ENCODE data around the gene AUH. TPM values are rescaled to one million over a fixed set of nuclear protein-coding genes. Genes with fewer than 3 reads are reported as not detected.

The AUH gene
- total RNA-seq, 1 experiment from 2014 or later = 21.7 TPM

- Histone ChIP-seq H3K79me2 (ENCODE audit: insufficient read depth, low read length) (no peaks in the 10 kb centered on the region), H3T11ph (ENCODE audit: low read length) (no peak overlapping the region), H3K79me1 (ENCODE audit: insufficient read depth, low read depth, low read length, poor library complexity, severe bottlenecking) (no peaks in the 10 kb centered on the region), H2BK120ac (ENCODE audit: low read depth, low read length, poor library complexity, severe bottlenecking) (no peak overlapping the region), H3K4me2 (ENCODE audit: insufficient read depth, insufficient read length, low read length) (no peak overlapping the region), H2BK5ac (ENCODE audit: insufficient read length, low read length) (no peak overlapping the region), H3K4ac (ENCODE audit: low read depth, low read length) (no peak overlapping the region), H2AFZ (ENCODE audit: low read length) (no peak overlapping the region), H2AK5ac (ENCODE audit: insufficient read length, low read length) (no peak overlapping the region), H4K8ac (replicated peaks; ENCODE audit: insufficient read length, low read depth, low read length) (no peak overlapping the region), H4K91ac (ENCODE audit: insufficient read length, low read depth, low read length) (no peak overlapping the region), H3K23me2 (ENCODE audit: insufficient read length, low read depth, low read length, poor library complexity, severe bottlenecking) (no peaks in the 10 kb centered on the region), H2BK20ac (ENCODE audit: low read depth, low read length, poor library complexity, severe bottlenecking) (no peak overlapping the region), H2BK15ac (ENCODE audit: low read depth, low read length) (no peak overlapping the region), H3K18ac (ENCODE audit: insufficient read length, low read depth, low read length) (no peak overlapping the region), H3K56ac (ENCODE audit: insufficient read length, low read depth, low read length) (no peak overlapping the region), H3K9me3 (ENCODE audit: control insufficient read depth, low read depth, low read length) (no peaks in the 10 kb centered on the region), H2BK12ac (ENCODE audit: insufficient read length, low read depth, low read length) (no peak overlapping the region), H4K5ac (ENCODE audit: insufficient read length, low read depth, low read length) (peak overlapping the region; percentile 24), H3K14ac (ENCODE audit: insufficient read depth, low read length) (no peak overlapping the region), H3K27ac (ENCODE audit: insufficient read length, low read depth, low read length) (no peak overlapping the region), H3K9ac (ENCODE audit: extremely low read depth, insufficient read length, low read length) (no peak overlapping the region), H3K4me1 (ENCODE audit: insufficient read depth, low read length) (no peaks in the 10 kb centered on the region), H4K20me1 (ENCODE audit: control insufficient read depth, insufficient read depth, insufficient read length) (no peaks in the 10 kb centered on the region), H3K27me3 (ENCODE audit: insufficient read depth, low read length) (no peaks in the 10 kb centered on the region), H3K23ac (ENCODE audit: insufficient read length, low read depth, low read length) (no peak overlapping the region)
- no peak for DNase-seq
- Mint-ChIP-seq H3K27ac (no peak overlapping the region; a peak in 1 of 7 replicates), H3K4me1 (peaks cover 0 to 5% of the 10 kb centered on the region in 2 experiments; a peak in 1 of 4 replicates), H3K4me3 (no peak overlapping the region), H3K27me3 (ENCODE audit: low read depth) (no peaks in the 10 kb centered on the region), H3K36me3 (ENCODE audit: insufficient read depth in 1 of 3, low read depth in 3 of 3) (no peaks in the 10 kb centered on the region), H3K9me3 (no peaks in the 10 kb centered on the region)
- WGBS (ENCODE audit: extremely low coverage, insufficient read length, low lambda C conversion rate) = no CpG with 5 or more reads among the region's 8 CpGs
- TF ChIP-seq, protein P1, sequence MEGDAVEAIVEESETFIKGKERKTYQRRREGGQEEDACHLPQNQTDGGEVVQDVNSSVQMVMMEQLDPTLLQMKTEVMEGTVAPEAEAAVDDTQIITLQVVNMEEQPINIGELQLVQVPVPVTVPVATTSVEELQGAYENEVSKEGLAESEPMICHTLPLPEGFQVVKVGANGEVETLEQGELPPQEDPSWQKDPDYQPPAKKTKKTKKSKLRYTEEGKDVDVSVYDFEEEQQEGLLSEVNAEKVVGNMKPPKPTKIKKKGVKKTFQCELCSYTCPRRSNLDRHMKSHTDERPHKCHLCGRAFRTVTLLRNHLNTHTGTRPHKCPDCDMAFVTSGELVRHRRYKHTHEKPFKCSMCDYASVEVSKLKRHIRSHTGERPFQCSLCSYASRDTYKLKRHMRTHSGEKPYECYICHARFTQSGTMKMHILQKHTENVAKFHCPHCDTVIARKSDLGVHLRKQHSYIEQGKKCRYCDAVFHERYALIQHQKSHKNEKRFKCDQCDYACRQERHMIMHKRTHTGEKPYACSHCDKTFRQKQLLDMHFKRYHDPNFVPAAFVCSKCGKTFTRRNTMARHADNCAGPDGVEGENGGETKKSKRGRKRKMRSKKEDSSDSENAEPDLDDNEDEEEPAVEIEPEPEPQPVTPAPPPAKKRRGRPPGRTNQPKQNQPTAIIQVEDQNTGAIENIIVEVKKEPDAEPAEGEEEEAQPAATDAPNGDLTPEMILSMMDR (conservative IDR thresholded peaks at IDR 0.05) = no peak
Observed at GRCh38 chr9:91181541-91181940, 180.2 kb downstream of the AUH start.
